HEK293 (cell line): ENCODE results near the gene STEAP3.

ENCODE experiments used
- CTCF ChIA-PET: fragments of 350-600 bp; formaldehyde crosslinking; extraction: SDS; loops from one replicate; lab custom pipeline; 2021; ENCODE audit warnings: antibody characterized with exemption; lab: Yijun Ruan, JAX
- POLR2A ChIA-PET: fragments of 300-600 bp; formaldehyde crosslinking; extraction: SDS; loops from one replicate; lab custom pipeline; 2020; ENCODE audit warnings: antibody characterized with exemption, inconsistent platforms; lab: Yijun Ruan, JAX
- H3K27ac ChIP-seq: fragments of 200-500 bp; sonication (Bioruptor generic); 2 replicates; pipeline ENCODE4 v1.5.1; 2014; ENCODE audit warnings: low read depth, low read length, control low read depth, inconsistent platforms; ENCODE audit errors: extremely low read depth
- H3K36me3 ChIP-seq, 2 experiments: fragments of 200-500 bp in 1 of 2; sonication (Bioruptor generic) in 1 of 2; 1 replicate in 1 of 2; 2 replicates in 1 of 2; pipeline ENCODE4 v1.5.1; 2014 to 2017; ENCODE audit warnings: inconsistent platforms in 2 of 2, low read length in 2 of 2; ENCODE audit not compliant: control insufficient read depth in 2 of 2, insufficient read depth in 1 of 2
- H3K4me1 ChIP-seq: fragments of 200-500 bp; sonication (Bioruptor generic); 2 replicates; pipeline ENCODE4 v1.5.1; 2014; ENCODE audit warnings: mild to moderate bottlenecking, low read length, inconsistent platforms; ENCODE audit not compliant: control insufficient read depth, insufficient read depth
- H3K4me3 ChIP-seq: 2 replicates; pipeline ENCODE4 v1.5.1; 2011; ENCODE audit warnings: low read depth, mild to moderate bottlenecking, control low read depth, low read length, moderate library complexity
- H3K9me3 ChIP-seq: fragments of 200-500 bp; sonication (Bioruptor generic); 2 replicates; pipeline ENCODE4 v1.5.1; 2014; ENCODE audit warnings: low read depth, low read length, inconsistent platforms; ENCODE audit not compliant: control insufficient read depth, insufficient read depth
- EGR2 ChIP-seq: fragments of 450-650 bp; formaldehyde crosslinking; IDR thresholded peaks from 2 replicates; pipeline ENCODE4 v1.5.1; 2016; ENCODE audit warnings: low read depth, missing biosample characterization, missing genetic modification characterization
- GLI2 ChIP-seq: fragments of 450-650 bp; formaldehyde crosslinking; IDR thresholded peaks from 2 replicates; pipeline ENCODE4; 2017; ENCODE audit warnings: missing biosample characterization, missing genetic modification characterization, low read depth, borderline replicate concordance
- KLF9 ChIP-seq: fragments of 450-650 bp; formaldehyde crosslinking; IDR thresholded peaks from 2 replicates; pipeline ENCODE4 v1.5.1; 2016; ENCODE audit warnings: missing biosample characterization, missing genetic modification characterization, low read depth
- PBX3 ChIP-seq: sonication (generic); formaldehyde crosslinking; IDR thresholded peaks from 2 replicates; pipeline ENCODE4 v1.8.1; 2022; ENCODE audit warnings: mild to moderate bottlenecking, moderate library complexity, missing genetic modification reagents
- ZBTB17 ChIP-seq: fragments of 450-650 bp; formaldehyde crosslinking; IDR thresholded peaks from 2 replicates; pipeline ENCODE4 v1.5.1; 2016; ENCODE audit warnings: missing biosample characterization, missing genetic modification characterization
- ZBTB48 ChIP-seq: fragments of 450-650 bp; formaldehyde crosslinking; IDR thresholded peaks from 2 replicates; pipeline ENCODE4 v1.5.1; 2016; ENCODE audit warnings: missing biosample characterization, missing genetic modification characterization
- ZNF133 ChIP-seq: fragments of 450-650 bp; formaldehyde crosslinking; IDR thresholded peaks from 2 replicates; pipeline ENCODE4 v1.5.1; 2016; ENCODE audit warnings: missing biosample characterization, missing genetic modification characterization
- ZNF148 ChIP-seq: fragments of 450-650 bp; formaldehyde crosslinking; IDR thresholded peaks from 2 replicates; pipeline ENCODE4 v1.5.0; 2017; ENCODE audit warnings: missing biosample characterization, missing genetic modification characterization, borderline replicate concordance
- ZNF16 ChIP-seq: fragments of 450-650 bp; formaldehyde crosslinking; IDR thresholded peaks from 2 replicates; pipeline ENCODE4 v1.5.1; 2016; ENCODE audit warnings: low read depth, missing biosample characterization, missing genetic modification characterization
- ZNF366 ChIP-seq: fragments of 450-650 bp; formaldehyde crosslinking; conservative IDR thresholded peaks from 2 replicates; pipeline ENCODE4 v1.5.1; 2016; ENCODE audit warnings: missing biosample characterization, missing genetic modification characterization
- ZNF37A ChIP-seq: fragments of 450-650 bp; IDR thresholded peaks from 2 replicates; pipeline ENCODE4 v1.5.1; 2018; ENCODE audit warnings: missing biosample characterization, missing genetic modification characterization
- ZNF433 ChIP-seq: fragments of 450-650 bp; formaldehyde crosslinking; IDR thresholded peaks from 2 replicates; pipeline ENCODE4 v1.5.1; 2016; ENCODE audit warnings: missing biosample characterization, missing genetic modification characterization, low read depth
- ZNF48 ChIP-seq: fragments of 450-650 bp; formaldehyde crosslinking; IDR thresholded peaks from 2 replicates; pipeline ENCODE4 v1.5.1; 2016; ENCODE audit warnings: missing biosample characterization, missing genetic modification characterization
- ZNF513 ChIP-seq: fragments of 450-650 bp; IDR thresholded peaks from 2 replicates; pipeline ENCODE4 v1.5.1; 2018; ENCODE audit warnings: missing biosample characterization, missing genetic modification characterization
- ZNF514 ChIP-seq: fragments of 450-650 bp; formaldehyde crosslinking; IDR thresholded peaks from 2 replicates; pipeline ENCODE4 v1.5.1; 2016; ENCODE audit warnings: missing biosample characterization, missing genetic modification characterization
- ZNF677 ChIP-seq: fragments of 450-650 bp; IDR thresholded peaks from 2 replicates; pipeline ENCODE4 v1.5.0; 2018; ENCODE audit warnings: missing biosample characterization, mild to moderate bottlenecking, missing genetic modification characterization, moderate library complexity
- ZNF76 ChIP-seq: fragments of 450-650 bp; formaldehyde crosslinking; IDR thresholded peaks from 2 replicates; pipeline ENCODE4; 2016; ENCODE audit warnings: low read depth, missing biosample characterization, missing genetic modification characterization, borderline replicate concordance
- ZNF768 ChIP-seq: fragments of 450-650 bp; formaldehyde crosslinking; IDR thresholded peaks from 2 replicates; pipeline ENCODE4 v1.5.1; 2018; ENCODE audit warnings: missing biosample characterization, mild to moderate bottlenecking, missing genetic modification characterization
- ZNF776 ChIP-seq: fragments of 450-650 bp; formaldehyde crosslinking; IDR thresholded peaks from 2 replicates; pipeline ENCODE4 v1.5.0; 2017; ENCODE audit warnings: missing biosample characterization, missing genetic modification characterization, borderline replicate concordance
- ZNF830 ChIP-seq: fragments of 450-650 bp; IDR thresholded peaks from 2 replicates; pipeline ENCODE4 v1.5.0; 2018; ENCODE audit warnings: missing biosample characterization, missing genetic modification characterization, low read depth, mild to moderate bottlenecking, moderate library complexity

Gene STEAP3

GRCh38 chr2:119198240-119198840 lies 25.3 kb upstream of the STEAP3 start:
- no peak for TF ChIP-seq ZNF433 (tag by site-specific recombination)
- no peak for TF ChIP-seq ZNF76
- TF ChIP-seq ZNF48 (tag by site-specific recombination), result no peak
- no peak for TF ChIP-seq ZNF677
- no peak for TF ChIP-seq ZNF768 (tag by site-specific recombination)
- TF ChIP-seq ZNF133, result no peak
- TF ChIP-seq EGR2, result no peak
- TF ChIP-seq ZBTB48, result no peak
- TF ChIP-seq ZNF16 (tag by site-specific recombination), result no peak
- no peak for TF ChIP-seq ZNF776 (tag by site-specific recombination)
- no peak for TF ChIP-seq PBX3 (CRISPR knock-in tag)
- TF ChIP-seq ZNF37A (tag by site-specific recombination), result no peak
- no peak for TF ChIP-seq ZNF148 (tag by site-specific recombination)
- TF ChIP-seq GLI2 (tag by site-specific recombination), result no peak
- POLR2A ChIA-PET, result no interaction called here
- H3K36me3 ChIP-seq, result no peaks in the 10 kb centered on the region
- no peaks in the 10 kb centered on the region for H3K4me1 ChIP-seq
- no peak overlapping the region for H3K27ac ChIP-seq
- H3K9me3 ChIP-seq, result no peaks in the 10 kb centered on the region
- CTCF ChIA-PET, result interaction anchor here (0.7 to 1.1 kb wide), 3 partner anchors 23 to 316 kb away, joined by 3 to 6 read pairs (median 4); no protein-coding TSS in a partner anchor
- H3K4me3 ChIP-seq, result no peak overlapping the region

- TF ChIP-seq ZNF830 (no peak), KLF9 (no peak)
- CTCF ChIA-PET, result interaction anchor here (0.6 to 0.9 kb wide), 3 partner anchors 18 to 347 kb away, joined by 3 read pairs; no protein-coding TSS in a partner anchor
- Histone ChIP-seq H3K9me3 (no peaks in the 10 kb centered on the region), H3K4me1 (no peaks in the 10 kb centered on the region), H3K4me3 (no peak overlapping the region), H3K27ac (no peak overlapping the region), H3K36me3 (no peaks in the 10 kb centered on the region)
- POLR2A ChIA-PET, result interaction anchor here (1.4 kb wide), 1 partner anchor 19 kb away, joined by 3 read pairs; no protein-coding TSS in a partner anchor
These were observed 21.8 kb upstream of the STEAP3 start for GRCh38 chr2:119201815-119202214.

- H3K36me3 ChIP-seq, result no peaks in the 10 kb centered on the region
- POLR2A ChIA-PET, result no interaction called here
- TF ChIP-seq ZNF514 (tag by site-specific recombination), result no peak
- peak; percentile 24; the same call in 1 of the 2 replicates for TF ChIP-seq ZBTB17
- TF ChIP-seq ZNF677, result no peak
- no peak for TF ChIP-seq ZNF513
- TF ChIP-seq ZNF366 (tag by site-specific recombination), result peak; percentile 93
- TF ChIP-seq, all 188 proteins: peak for 2
- H3K27ac ChIP-seq, result no peak overlapping the region
- no peaks in the 10 kb centered on the region for H3K9me3 ChIP-seq
- H3K4me3 ChIP-seq, result no peak overlapping the region
- no peaks in the 10 kb centered on the region for H3K4me1 ChIP-seq
- CTCF ChIA-PET, result interaction anchor here (0.7 kb wide), 1 partner anchor 141 kb away, joined by 3 read pairs; no protein-coding TSS in a partner anchor
These were observed 20.9 kb upstream of the STEAP3 start for GRCh38 chr2:119202610-119203310.
